ENCODE data around the gene CDKN2D. TPM values are rescaled to one million over a fixed set of nuclear protein-coding genes. Genes with fewer than 3 reads are reported as not detected.

CDKN2D gene
- total RNA-seq = 6.5 and 12.5 TPM in 2 replicates

DNA sequence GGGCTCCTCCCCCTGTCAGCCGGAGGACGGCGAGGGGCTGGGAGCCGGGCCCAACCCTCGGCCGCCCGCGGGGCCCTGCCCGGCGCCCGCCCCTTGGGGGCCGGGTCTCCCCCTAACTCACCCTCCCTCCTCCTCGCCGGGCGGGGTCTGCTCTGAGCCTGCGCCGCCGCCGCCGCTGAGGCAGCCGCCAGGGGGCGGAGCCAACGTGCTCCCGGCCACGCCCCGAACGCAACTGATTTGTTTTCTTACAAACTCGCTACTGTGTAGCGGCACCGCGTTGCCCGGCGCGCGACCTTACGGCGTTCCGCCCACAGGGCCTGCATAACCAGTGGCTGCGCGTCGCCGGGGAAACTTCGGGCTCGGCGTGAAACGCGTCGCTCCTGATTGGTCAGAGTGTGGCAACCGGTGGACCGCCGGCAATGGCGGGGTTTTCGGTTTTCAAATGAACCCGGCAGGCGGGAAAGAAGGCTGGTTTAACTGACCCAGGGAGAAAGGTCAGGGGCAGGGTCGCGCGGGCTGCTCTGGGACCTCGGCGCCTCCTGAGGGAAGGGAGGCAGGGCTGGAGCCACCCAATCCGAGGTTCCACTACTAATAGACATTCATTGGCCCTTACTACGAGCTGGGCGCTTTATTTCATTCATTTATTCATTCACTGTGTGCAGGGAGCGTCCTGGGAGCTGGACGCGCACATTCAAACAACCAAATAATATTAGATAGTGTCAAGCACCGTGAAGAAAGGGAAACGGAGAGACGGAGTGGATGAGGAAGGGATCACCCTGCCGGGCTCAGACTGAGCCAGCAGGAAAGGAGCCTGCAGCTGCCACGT lies at the start of gene CDKN2D:
TSS of gene CDKN2D (minus strand) at position 154 of the 826 bp plus-strand sequence. CDS start 326 bp downstream, outside the sequence.

DNA sequence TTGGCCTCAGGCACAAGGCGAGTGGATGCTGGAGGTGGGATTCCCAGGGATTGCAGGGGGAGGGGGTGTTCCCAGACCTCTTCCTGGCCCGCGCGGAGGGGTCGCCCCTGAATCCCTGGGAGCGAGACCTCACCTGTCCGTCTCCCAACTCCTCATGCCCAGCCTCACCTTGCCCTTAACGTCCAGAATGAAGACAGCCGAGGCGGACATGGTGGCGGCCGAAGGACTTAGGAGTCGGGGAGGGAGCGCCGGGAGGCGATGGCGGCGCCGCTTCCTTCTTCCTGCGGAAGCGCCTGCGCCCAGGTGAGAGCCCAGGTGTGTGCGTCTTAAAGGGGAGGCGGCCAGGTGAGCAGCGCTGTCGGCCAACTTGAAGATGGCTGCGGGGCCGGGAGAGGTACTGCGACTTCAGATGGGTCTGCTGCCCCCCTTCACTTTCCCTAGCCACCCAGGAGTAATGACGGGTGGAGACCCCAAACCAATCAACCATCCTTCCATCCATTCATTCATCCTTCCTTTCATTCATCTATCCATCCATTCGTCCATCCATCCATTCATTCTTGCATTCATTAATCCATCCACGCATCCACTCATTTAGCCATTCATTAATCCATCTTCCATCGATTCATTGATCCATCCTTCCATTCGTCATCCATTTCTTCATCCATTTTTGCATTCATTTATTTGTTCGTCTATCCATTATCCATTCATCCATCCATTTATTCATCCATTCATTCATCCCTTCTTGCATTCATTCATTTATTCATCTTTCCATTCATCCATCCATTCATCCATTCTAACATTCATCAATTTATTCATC lies 18.5 kb upstream of the CDKN2D start, which contains the start of gene AP1M2:
TSS of gene AP1M2 (minus strand) at position 291 of the 817 bp plus-strand sequence. CDS start at position 210, 81 bp downstream.

DNA sequence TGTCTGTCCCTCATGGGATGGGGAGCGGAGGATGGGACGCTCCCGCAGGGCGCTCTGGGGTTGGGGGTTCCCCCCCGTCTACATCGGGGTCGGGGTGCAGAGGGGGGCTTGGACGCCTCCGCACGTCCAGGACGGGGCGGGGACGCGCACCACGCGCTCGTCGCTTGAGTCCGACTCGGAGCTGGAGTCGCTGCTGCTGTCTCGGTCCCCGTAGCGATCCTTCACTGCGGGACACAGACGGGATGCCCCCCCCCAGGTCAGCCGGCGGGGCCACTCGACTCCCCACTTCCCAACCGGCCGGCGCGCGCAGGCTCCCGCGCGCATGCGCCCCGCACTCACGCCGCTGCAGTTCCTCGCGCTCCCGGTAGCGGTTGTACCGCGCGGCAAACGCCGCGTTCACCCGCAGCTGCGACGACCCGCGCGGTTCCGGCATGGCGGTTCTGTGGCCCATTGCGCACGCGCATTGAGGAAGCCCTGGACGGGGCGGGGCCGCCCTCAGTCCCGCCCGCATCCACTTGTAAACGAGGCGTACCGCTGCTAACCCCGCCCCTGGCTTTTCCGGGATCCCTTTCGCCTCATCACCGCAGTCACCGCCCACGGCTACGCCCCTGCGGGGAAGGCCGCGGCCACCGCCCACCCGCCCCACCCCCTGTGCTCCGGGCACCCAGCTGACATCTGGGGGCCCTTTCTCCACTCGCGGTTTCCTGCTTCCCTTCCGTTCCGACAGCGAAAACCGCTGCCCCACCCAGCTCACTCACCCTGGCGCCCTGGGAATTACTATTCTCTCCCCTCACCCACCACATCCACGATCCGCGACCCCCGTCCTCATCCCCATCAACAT lies 3.0 kb downstream of the CDKN2D start, which contains the start of gene KRI1:
TSS of gene KRI1 (minus strand) at position 444 of the 841 bp plus-strand sequence. CDS start at position 433, 11 bp downstream.

GRCh38 chr19:10543420-10544241 lies 25.1 kb downstream of the CDKN2D start, which contains the start of gene ATG4D:
Gene ATG4D, plus strand, starts transcription at chr19:10543904. Its CDS starts 187 bp downstream, at chr19:10544091.

GRCh38 chr19:10517361-10517759 lies 51.4 kb downstream of the CDKN2D start, which contains the start of gene S1PR5:
Gene S1PR5, minus strand, starts transcription at chr19:10517447. Its CDS starts 2,436 bp downstream, at chr19:10515011.

Other genes with a start within 250 kb of the CDKN2D start
- gene RAVER1, start 235.4 kb downstream of the CDKN2D start, total RNA-seq = 4.2 and 11.3 TPM in 2 replicates
- gene ICAM3, start 229.4 kb downstream of the CDKN2D start, total RNA-seq = 7.0 and 12.1 TPM in 2 replicates
- gene TYK2, start 188.4 kb downstream of the CDKN2D start, total RNA-seq = 60.6 and 101 TPM in 2 replicates
- gene CDC37, start 165.4 kb downstream of the CDKN2D start, total RNA-seq = 193 and 304 TPM in 2 replicates
- gene PDE4A, start 148.4 kb downstream of the CDKN2D start, total RNA-seq = 2.5 and 2.8 TPM in 2 replicates
- 69.3 and 98.5 TPM in 2 replicates for gene KEAP1, start 65.6 kb downstream of the CDKN2D start, total RNA-seq
- gene S1PR5, start 51.5 kb downstream of the CDKN2D start, total RNA-seq = 1.4 and 4.6 TPM in 2 replicates
- gene ATG4D, start 25.1 kb downstream of the CDKN2D start, total RNA-seq = 14.9 and 25.9 TPM in 2 replicates
- gene KRI1, start 3.0 kb downstream of the CDKN2D start, total RNA-seq = 6.8 and 20.7 TPM in 2 replicates
- gene AP1M2, start 18.3 kb upstream of the CDKN2D start, total RNA-seq = 2.9 TPM in 1 of 2 replicates, not detected in the other
- 22.6 and 27.4 TPM in 2 replicates for gene SLC44A2, start 56.6 kb upstream of the CDKN2D start, total RNA-seq
- 53.0 and 125 TPM in 2 replicates for gene ILF3, start 85.4 kb upstream of the CDKN2D start, total RNA-seq
- gene QTRT1, start 132.5 kb upstream of the CDKN2D start, total RNA-seq = 23.4 and 35.5 TPM in 2 replicates
- gene DNM2, start 149.1 kb upstream of the CDKN2D start, total RNA-seq = 78.6 and 91.4 TPM in 2 replicates

Data from regular cardiac myocyte (primary cell).